Measurements from ENCODE around the gene OSBPL5.

OSBPL5 gene, protein sequence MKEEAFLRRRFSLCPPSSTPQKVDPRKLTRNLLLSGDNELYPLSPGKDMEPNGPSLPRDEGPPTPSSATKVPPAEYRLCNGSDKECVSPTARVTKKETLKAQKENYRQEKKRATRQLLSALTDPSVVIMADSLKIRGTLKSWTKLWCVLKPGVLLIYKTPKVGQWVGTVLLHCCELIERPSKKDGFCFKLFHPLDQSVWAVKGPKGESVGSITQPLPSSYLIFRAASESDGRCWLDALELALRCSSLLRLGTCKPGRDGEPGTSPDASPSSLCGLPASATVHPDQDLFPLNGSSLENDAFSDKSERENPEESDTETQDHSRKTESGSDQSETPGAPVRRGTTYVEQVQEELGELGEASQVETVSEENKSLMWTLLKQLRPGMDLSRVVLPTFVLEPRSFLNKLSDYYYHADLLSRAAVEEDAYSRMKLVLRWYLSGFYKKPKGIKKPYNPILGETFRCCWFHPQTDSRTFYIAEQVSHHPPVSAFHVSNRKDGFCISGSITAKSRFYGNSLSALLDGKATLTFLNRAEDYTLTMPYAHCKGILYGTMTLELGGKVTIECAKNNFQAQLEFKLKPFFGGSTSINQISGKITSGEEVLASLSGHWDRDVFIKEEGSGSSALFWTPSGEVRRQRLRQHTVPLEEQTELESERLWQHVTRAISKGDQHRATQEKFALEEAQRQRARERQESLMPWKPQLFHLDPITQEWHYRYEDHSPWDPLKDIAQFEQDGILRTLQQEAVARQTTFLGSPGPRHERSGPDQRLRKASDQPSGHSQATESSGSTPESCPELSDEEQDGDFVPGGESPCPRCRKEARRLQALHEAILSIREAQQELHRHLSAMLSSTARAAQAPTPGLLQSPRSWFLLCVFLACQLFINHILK
- 5.3 to 73.7 (median 49.3) reads per million in 4 experiments for total RNA-seq

- peak; percentile 20 for DNase-seq
Measured at GRCh38 chr11:3165152-3165705, at the start of gene OSBPL5. OSBPL5 (minus strand) TSS chr11:3165310; CDS start chr11:3129148, 36,162 bp downstream.

DNA sequence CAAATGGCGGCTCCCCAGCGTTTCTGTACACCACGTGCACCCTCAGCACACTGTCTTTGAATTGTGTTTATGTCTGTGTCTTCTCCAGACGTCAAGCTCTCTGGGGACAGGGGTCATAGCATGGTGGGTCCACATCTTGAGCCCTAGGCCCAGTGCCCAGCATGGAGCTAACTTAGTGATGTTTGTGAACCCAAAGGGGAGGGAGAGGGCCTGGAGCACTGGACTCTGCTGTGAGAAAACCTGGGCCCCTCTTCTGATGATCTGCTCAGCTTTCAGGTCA, 49.2 kb upstream of the OSBPL5 start:
- no peak for DNase-seq

GRCh38 chr11:3213659-3214419, 48.7 kb upstream of the OSBPL5 start:
- DNase-seq: no peak

GRCh38 chr11:3208272-3208671, 43.2 kb upstream of the OSBPL5 start:
- DNase-seq: no peak

DNA sequence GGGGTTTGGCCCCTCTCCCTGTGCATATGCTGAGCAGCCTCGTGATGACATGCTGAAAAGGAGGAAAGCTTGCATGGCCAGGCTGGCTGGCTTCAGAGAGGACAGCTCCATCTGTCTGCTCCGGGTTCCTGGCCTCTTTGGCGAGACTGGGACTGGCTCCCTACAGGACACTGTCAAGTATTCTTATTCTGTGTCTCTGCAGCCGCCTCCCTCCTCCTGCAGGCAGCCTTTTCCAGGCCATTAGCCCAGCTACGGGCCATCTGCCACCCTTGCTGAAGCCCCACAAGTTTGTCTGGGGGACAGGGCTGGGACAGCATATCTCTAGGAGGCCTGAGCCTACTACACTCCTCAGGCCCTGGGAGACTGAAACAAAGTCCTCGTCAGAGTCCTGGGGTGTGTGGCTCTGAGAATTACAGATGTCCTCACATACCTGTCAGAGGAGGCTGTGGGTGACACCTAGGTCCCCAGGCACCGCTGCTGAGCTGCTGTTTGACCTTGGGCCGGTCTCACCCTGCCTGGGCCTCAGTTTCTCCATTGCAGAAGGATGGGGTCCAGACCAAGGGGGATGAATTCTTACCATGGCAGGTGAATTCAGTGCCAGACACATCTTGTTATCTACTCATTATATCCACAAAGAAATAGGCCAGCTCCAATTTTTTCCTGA, 42.5 kb upstream of the OSBPL5 start:
- no peak for DNase-seq

DNA sequence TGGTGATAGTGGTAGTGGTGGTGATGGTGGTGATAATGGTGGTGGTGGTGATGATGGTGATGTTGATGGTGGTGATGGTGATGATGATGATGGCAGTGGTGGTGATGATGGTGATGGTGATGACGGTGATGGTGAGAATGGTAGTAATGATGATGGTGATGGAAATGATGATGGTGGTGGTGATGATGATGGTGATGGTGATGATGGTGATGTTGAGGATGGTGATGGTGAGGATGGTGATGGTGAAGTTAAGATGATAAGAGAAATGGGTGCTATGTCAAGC, 41.8 kb upstream of the OSBPL5 start:
- DNase-seq: no peak

GRCh38 chr11:3206156-3206921, 41.2 kb upstream of the OSBPL5 start:
- DNase-seq: no peak

GRCh38 chr11:3205261-3206155, 40.4 kb upstream of the OSBPL5 start:
- no peak for DNase-seq

DNA sequence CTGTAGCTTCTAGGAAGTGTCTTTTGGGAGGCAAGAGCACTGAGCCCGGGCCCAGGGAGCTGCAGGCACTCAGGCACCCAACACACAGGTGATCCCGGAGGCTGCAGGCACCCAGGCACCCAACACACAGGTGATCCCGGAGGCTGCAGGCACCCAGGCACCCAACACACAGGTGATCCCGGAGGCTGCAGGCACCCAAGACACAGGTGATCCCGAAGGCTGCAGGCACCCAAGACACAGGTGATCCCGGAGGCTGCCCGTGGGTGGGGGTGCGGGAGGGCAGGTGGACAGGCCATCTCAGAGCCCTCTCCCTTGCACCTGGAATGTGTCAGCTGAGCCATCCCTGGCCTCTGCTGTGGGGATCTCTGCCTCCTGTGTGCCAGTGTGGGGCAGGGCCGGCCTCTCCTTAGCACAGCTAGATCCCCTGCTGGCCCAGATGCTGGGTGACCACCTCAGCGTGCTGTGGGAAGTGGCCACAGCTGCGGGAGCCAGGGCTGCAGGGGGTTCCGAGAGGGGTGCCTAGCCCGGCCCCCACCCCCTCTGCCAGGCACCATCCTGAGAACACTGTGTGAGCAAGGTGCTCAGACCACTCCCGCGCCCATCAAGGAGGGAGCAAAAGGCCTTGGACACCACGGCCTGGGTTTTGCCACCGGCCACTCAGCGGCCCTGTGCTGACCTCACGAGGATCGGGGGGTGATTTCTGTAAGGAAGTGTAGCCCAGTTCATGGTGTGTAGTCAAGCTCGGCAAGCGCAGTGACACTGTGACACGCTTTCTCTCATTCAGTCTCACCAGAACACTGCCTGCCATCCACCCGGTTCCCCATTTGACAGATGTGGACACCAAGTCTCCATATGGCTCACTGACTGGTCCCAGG, 39.3 kb upstream of the OSBPL5 start:
- no peak for DNase-seq

GRCh38 chr11:3203221-3204043, 38.3 kb upstream of the OSBPL5 start:
- no peak for DNase-seq

GRCh38 chr11:3202759-3203158, 37.6 kb upstream of the OSBPL5 start:
- no peak for DNase-seq

GRCh38 chr11:3202305-3202704, 37.2 kb upstream of the OSBPL5 start:
- no peak for DNase-seq

DNA sequence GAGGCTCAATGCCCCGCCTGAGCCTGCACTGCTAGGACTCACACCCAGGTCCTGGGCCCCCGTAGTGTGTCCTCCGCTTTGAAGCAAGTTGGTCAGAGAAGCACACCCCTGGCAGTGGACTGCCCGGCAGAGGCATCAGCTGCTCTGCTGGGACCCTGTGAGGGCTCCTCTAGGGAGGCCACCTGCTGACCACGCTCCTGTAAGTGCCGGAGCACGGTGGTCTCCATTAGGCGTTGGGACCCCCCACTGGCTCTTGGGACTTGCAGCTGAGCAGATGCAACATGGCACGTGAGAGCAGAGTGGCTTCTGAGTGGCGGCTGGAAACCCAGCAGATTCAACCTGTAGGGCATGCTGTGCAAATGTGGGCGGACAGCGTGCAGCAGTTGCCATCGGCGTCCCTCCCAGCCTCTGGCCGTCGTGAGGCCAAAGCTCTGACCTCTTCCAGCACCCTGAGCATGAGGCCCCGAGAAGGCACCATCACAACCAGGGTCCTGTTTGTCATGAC, 36.6 kb upstream of the OSBPL5 start:
- no peak for DNase-seq

GRCh38 chr11:3201112-3201581, 36.0 kb upstream of the OSBPL5 start:
- no peak for DNase-seq

- no peak for DNase-seq
Measured at GRCh38 chr11:3200388-3201111, 35.4 kb upstream of the OSBPL5 start.

- DNase-seq: no peak
Measured at GRCh38 chr11:3199537-3200295, 34.6 kb upstream of the OSBPL5 start.

DNA sequence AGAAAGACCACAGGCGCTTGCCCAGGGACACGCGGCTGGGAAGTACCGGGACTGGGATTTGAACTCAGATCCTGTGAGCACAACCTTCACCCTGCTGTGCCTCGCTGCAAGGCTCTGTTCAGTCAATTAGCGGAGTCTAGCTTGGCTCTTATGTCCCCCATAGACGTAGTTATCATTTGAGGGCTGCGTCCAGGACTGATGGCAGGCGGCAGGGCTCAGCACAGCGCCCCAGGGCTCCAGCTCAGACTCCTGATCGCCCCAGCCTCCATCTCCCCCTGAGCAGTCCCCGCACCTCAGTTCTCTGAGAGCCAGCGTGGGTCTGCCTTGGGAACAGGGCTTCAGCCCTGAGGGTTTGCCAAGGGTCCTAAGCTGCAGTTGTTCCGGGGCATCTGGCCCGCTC, 33.7 kb upstream of the OSBPL5 start:
- DNase-seq: no peak
